DMS114 treated with DMSO at 0.1 percent for 48 hours (cell line): ENCODE data around the gene HELB.

Experiments used
- DNase-seq: peaks from one replicate; lab custom pipeline; 2025; ENCODE audit not compliant: unreplicated experiment; lab: John Stamatoyannopoulos, UW

The HELB gene

DNA sequence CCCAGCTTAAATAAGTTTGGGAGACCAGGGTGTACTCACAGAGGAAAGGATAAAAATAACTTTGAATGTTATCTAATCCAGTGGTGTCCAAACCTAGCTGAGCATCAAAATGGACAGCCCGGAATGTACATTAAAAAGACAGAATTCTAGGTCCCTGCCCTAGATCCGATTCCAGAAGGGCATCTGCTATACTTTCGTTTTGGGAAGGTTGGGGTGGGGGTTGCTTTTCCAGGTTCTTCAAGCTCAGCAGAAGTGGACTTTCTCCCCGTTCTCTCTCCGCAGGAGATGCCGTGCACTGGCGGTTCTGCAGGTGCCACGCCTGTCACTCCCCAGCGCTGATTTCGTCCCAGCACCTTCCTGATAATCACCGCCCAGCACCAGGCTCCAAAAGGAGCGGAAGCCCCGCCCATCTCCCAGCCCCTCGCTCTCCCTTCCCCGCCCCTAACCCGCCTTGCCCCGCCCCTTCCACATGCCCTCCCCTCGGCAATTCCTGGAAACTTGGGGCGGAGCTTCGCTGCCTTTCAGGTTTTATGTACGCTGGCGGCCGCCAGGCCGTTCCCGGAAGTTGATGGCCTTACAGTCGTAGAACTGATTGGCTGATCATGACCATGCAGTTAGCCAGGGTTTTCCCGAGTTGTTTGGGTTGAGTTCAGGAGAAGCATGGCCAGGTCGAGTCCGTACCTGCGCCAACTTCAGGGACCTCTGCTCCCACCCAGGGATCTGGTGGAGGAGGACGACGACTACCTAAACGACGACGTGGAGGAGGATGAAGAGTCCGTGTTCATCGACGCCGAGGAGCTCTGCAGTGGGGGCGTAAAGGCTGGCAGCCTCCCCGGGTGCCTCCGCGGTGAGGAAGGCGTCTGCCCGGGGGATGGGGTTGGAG, at the start of gene HELB:
Gene HELB (plus strand): TSS at position 550 of the 883 bp plus-strand sequence. CDS start 111 bp downstream, at position 661.
- peak; percentile 95 for DNase-seq

DNA sequence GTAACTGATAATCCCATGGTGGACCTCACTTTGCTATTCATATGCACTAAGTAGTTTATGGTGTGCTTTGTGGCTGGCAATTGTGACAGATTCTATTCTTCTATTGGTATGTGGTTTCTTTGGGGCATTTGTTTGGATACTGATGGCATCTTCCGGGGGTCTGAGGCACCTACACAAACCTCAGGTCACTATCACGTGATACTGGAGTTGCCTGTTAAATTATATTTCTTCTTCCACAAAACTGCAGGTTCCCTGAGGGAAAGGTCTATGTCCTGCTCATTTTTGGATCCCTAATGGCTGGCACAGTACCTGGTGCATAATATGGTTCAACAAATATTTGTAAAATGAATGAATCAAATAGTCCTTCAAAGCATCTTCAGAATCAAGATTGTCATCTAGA, 49.5 kb upstream of the HELB start:
- DNase-seq, result no peak

DNA sequence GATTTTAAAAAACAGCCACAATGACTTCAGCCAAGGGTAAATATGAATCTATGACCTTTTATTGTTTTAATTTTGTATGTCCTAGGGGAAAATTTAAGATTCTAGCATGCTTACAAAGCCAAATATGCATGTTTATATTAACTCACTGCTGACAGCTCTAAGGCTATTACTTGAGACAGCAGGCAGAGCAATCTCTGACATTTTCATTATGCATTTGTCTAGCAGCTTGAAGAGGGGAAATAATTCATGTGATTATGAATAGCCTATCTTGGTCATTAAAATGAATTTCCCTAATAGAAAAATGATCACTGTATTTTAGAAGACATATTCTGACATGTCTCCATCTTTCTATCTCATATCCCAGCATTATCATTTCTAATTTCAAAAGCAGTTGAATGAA, 46.6 kb upstream of the HELB start:
- DNase-seq, result no peak

DNA sequence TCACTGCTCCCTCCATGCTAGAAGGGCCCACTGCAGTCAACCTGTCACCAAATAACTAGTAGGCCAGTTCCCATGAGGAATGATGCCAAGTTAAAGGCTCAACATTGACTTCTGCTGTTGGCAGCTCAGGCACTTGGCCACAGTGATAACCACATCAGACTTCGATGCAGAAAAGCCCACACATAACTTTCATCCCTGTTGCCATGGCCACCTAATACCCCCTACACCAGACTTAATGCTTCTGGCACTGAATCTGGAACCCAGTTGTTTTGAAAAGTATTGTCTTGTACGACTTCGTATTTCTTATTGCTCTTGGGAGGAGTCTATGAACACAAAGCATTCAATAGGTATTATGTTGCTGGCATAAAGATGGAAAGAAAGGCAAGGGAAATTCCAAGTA, 44.3 kb upstream of the HELB start:
- DNase-seq, result no peak

DNA sequence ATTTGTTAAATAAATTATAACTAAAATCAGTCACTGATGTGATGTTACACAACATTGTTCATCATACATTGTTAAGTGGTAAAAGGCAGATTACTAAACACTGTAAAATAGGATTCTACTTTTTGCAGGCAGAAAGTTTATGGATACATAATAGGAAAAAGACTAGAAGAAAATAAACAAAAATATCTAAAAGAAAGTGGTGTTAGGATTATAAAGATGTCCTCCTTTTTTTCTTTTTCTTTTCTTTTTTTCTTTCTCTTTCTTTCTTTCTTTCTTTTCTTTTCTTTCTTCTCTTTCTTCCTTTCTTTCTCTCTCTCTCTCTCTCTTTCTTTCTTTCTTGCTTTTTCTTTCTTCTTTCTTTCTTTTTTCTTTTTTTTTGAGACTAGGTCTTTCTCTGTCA, 39.6 kb upstream of the HELB start:
- no peak for DNase-seq

DNA sequence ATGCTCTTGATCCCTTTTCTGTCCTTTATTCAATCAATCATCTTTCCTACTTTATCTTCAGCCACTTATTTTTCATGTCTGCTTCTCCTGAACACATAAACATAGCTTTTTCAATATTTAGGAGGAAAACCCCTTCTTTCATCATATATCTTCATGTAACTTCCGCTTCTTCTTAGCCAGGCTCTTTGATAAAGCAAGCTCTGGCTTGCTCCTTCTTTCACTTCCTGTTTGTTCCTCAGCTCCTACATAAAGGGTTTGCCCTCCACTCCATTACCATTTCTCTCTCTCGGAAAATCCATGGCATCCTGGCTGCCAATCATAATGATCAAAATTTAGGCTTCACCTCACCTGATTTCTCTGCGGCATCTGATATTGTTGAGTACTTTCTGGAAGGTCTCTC, 33.7 kb upstream of the HELB start:
- DNase-seq, result no peak

DNA sequence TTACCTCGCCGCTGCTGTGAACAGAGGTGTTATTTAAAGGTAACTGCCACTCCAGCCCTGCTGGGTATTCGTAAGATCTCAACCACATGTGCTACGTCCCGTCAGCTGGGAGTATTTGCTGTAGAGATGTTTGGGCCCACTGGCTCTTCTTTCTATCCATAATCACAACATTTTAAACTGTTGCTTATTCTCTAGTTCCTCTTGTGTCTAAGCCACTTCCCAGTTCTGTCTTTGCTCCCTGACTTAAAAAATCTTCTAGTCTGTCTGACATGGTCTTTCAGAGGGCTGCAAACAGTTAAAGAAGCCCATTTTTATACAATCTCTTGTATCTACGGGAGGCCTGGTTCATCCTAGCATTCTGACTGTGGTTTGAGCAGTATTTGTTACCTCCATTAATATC, 33.2 kb upstream of the HELB start:
- no peak for DNase-seq

DNA sequence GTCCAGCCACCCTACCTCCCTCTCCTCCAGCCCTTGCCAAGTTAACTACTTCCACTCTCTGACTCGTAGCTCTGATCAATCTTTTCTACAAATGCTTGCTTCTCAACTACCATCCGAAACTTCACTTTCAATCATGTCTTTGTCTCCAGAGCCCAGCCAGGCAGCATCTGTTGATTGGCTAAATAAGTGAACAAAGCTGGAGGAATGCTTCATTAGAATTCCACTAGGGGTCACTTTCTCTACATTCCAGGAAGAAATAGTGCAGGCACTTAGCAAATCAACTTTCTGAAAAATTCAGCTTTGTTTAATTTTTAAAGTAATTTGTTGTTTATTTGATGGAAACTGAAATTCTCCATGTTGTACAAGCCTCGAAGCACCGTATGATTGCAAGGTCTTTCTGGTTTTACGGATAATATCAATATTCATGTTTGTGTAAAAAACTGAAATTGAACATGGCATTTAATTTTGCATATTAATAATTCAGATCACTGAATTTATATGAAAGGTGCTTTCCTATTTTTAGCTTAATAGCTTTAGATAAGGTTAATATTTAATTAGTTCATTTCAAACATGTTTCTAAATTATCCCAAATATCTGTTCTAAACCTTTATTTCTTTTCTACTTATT, 32.4 kb upstream of the HELB start:
- peak; percentile 39 for DNase-seq

DNA sequence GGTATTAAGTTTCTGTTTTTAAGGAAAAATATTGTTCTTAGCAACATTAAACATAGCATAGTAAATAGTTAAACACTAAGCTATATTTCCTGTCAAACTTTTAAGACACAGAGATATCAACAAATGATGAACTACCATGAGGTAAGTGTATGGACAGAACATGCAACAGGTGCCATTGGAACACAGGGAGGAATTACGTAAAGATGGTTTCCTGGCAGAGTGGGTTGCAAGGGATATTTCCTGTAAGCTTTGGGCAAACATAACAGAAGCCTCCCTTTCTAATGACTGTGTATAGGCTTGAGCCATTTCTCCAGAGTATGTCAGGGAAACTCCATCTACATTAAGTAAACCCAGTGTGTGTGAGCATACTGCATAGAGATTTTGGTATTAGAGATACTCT, 31.7 kb upstream of the HELB start:
- no peak for DNase-seq

DNA sequence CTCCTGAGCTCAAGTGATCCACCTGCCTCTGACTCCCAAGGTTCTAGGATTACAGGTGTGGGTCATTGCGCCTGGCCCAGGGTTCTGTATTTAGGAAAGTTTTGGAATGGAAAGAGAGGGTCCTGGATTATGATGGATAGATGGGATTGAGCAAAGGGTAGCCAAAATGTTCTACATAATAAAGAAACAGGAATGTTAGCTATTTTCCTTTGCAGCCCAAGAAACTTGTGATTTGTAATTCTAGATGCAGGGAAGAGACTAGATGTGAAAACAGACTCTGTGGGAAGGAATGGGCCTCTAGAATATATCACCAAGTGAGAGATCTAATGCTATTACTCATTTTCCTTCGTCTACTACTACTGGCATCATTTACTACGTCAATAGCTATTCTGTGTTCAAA, 29.6 kb upstream of the HELB start:
- DNase-seq, result no peak

DNA sequence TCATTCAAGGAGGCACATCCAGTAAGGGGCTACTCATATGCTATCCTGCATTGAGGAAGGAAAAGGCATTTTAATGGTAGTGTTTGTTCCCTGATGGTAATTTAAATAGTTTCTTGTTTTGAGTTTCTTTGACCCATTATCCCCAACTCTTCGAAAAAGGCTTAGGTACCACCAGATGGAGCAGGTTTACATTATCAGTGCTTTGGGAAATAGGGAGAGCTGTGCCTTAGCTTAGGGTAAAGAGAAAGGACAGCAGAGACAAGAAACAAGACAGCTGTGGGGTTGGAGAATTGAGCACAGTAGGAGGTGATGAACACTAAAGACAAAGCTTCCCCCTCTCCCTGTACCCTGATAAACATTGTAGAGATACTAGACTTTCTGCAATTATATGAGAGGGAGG, 29.1 kb upstream of the HELB start:
- DNase-seq, result no peak

DNA sequence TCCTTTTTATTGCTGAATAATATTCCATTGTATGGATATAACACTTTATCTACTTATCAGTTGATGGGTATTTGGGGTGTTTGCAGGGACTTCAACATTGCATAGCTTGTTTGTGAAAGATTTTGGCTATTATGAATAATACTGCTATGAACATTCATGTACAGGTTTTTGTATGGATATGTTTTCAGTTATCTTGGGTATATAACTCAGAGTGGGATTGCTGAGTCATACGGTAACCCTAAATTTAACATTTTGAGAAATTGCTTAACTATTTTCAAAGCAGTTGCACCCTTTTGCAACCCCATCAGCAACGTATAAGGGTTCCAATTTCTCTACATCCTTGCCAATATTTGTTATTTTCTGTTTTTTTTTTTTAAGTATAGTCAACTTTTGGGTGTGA, 27.3 kb upstream of the HELB start:
- DNase-seq, result no peak

DNA sequence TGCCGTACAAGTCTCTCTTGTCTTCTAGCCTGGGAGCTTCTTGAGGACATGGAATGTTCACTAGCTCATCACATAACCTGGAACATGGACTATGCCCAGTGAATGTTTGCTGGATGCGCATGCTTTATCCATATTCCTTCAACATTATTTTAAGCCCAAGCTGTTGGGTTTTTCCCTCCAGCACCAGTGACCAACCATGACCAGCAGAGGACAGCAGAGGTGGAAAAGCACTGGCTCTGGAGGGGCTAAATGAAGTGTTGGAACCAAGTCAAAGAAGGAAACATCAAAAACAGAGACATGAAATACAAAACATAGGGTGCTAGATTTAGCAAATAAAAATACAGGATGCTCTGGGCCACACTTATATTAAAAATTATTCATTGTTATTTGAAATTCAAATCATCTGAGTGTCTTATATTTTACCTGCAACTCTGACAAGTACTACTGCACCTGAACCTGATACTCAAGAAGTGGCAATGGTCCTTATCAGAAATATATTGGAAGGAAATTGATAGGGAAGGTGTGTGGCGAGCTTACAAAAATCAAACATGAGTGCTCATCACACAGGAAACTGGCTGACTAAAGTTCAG, 23.1 kb upstream of the HELB start:
- DNase-seq, result peak; percentile 20

DNA sequence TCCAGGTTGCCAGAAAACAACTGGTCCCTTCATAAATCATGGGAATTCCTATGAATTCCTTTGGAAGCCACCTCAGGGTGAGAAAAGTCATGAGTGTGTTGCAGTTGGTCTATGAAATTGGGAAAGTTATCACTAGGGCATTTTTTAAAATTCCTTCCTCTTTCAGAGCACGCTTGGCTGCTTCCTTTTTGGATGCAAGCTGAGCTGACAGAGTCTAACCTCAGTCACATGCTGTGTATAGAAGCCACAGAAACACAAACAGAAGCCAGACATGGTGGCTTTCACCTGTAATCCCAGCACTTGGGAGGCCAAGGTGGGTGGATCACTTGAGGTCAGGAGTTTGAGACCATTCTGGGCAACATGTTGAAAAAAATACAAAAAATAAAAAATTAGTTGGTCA, 21.7 kb upstream of the HELB start:
- no peak for DNase-seq

DNA sequence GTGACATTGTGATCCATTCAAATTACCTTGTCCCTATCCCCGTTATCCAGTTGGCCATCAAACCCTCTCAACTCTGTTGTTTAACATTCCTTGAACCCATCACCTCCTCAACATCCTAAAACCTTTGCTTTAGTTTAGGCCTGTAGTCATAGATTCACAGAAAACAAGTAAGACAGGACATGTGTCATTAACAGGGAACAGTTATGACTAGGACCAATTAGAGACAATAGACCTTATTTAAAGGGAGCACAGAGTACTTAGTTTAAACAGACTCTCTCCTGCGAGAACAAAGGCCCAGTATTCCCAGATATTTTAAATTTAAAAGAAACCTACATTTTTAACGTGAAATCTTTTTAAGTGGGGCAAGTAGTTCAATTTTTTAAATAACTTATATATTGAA, 20.0 kb upstream of the HELB start:
- DNase-seq, result no peak

DNA sequence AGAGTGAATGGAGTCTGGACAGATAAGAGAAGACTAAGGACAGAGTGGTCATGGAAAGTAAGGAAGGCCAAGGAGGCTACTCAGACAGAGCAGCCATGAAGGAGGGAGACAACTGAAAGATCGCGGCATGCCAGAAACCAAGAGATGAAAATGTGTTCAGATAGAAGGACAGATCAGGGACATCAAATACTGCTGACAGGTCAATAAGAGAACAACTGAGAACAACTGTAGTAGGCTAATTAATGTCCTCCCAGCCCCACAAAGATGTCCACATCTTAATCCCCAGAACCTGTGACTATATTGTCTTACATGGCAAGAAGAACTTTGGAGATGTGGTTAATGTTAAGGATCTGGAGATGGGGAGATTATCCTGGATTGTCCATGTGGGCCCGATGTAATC, 15.0 kb upstream of the HELB start:
- DNase-seq, result no peak

DNA sequence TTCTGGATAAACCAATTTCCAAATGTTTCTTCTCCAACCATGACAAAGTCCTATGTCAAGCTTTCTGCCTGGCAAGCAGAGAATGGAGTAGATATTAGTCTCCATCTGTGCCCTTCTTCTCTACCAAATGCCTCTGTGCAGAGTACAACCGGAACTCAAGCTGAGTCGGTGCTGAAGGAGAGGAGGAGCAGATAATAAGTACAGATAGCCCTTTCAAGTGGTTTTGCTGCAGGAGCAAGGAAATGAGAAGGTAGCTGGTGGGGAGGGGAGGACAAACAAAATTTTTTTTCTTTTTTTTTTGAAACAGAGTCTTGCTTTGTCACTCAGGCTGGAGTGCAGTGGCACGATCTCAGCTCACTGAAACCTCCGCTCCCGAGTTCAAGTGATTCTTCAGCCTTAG, 14.2 kb upstream of the HELB start:
- no peak for DNase-seq

DNA sequence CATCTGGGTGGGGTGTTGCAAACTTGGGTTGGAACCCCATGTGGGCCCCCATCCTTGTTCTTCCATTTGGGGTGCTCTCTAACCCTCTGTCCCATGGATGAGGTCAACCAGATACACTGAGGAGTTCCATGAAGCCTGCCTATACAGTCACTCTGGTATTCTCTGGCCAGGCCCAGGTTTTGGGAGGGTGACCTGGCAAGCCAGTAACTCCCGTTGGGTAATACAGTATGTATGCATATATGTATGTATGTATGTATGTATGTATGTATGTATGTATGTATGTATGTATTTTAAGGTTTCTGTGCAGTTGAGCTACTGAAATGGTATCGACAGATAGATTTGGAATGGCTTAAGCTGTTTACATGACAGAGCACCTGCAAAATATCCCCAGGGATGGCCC, 12.8 kb upstream of the HELB start:
- DNase-seq, result no peak

DNA sequence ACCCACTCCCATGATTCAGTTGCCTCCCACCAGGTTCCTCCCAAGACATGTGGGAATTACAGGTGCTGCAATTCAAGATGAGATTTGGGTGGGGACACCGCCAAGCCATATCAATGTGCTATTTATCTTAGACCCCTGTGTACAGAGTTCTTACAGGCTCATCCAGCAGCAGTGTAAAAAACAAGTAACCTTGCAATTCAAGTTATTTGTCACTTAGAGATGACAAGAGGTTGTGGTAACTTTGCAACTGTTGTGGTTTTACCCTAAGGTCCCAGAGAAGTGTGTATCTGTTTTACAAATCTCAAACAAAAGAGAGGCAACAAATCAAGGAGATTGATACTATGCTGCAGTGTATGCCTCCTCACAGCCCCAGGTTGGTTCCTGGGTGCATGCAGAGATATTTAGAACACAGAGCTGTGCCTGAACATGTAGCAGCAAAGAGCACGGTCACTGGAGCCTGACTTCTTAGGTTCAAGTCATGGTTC, 11.5 kb upstream of the HELB start:
- no peak for DNase-seq

DNA sequence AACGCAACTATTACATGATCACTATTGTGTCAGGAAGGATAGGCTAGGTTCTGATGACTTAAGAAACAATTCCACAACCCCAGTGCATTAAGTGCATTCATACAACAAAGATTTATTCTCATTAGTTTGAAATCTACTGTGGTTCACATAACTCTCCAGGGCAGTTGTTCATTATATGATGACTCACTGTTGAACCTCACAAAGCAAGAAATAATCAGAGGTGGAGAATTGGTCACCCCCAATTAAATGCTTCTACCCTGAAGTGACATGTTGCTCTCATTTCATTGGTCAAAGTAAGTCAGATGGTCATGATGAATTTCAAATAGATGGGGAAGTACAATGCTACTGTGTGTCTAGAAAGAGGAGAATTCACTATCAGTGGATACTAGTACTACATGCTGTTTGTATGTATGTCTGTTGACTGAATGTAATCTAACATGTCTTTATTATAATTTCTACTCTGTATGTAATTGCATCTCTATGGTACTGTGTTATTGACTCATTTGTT, 6.1 kb upstream of the HELB start:
- no peak for DNase-seq

DNA sequence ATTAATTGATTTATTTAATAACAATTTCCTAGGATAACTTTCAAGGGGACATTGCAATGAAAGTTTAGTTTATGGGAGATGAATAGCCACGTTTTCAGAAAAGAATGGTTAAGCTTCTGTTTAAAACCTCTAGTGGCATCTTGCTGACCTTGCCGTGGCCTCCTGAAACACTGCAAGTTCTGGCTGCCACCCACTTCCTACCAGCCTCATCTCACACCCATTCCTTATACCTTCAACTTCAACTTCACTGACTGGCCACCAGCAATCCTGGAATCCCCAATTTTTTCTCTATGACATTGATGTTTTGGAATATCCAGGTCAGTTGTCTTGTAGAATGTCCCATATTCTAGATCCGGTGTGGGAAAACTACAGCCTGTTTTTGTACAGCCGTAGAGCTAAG, 5.2 kb upstream of the HELB start:
- no peak for DNase-seq

DNA sequence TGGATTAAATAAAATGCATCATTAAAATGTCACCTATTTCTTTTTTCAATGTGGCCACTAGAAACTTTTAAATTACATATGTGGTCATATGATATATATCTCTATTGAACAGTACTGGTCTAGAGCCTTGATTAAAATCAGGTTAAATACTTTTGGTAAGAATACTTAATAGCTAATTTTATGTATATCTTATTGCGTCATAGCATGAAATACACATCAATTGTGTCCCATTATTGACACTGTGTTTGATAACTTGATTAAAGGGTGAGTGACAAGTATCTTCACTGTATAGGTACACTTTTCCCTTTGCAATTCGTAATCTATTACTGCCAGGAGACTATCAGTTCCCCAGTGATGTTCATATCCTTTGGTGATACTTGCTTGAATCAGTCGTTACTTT, 4.4 kb upstream of the HELB start:
- DNase-seq, result no peak
